Hepatocyte (in vitro differentiated cells): Measurements from ENCODE around the gene TACC2.

Source experiments
- CTCF ChIP-seq: fragments of 200-600 bp; sonication (generic); IDR thresholded peaks from 2 replicates; pipeline ENCODE4 v1.5.1; 2016; ENCODE audit warnings: antibody characterized with exemption, mild to moderate bottlenecking; ENCODE audit not compliant: poor library complexity
- EZH2 ChIP-seq: fragments of 200-600 bp; sonication (generic); IDR thresholded peaks from 2 replicates; pipeline ENCODE4 v1.6.1; 2016; ENCODE audit warnings: antibody characterized with exemption, mild to moderate bottlenecking, borderline replicate concordance
- EZH2phosphoT487 ChIP-seq: fragments of 200-600 bp; sonication (generic); IDR thresholded peaks from one replicate; pipeline ENCODE4 v1.6.1; 2018; ENCODE audit warnings: antibody characterized with exemption, mild to moderate bottlenecking, low read depth, moderate library complexity; ENCODE audit not compliant: unreplicated experiment, severe bottlenecking

- TF ChIP-seq CTCF (no peak), EZH2 (no peak), EZH2phosphoT487 (no peak)
Measured at GRCh38 chr10:122281751-122282150, 292.8 kb downstream of the TACC2 start.
